Thoracic aorta (tissue), 2 donors: ENCODE results near the gene ZNF516. TPM values are rescaled to one million over a fixed set of nuclear protein-coding genes. Genes with fewer than 3 reads are reported as not detected.
A peak's percentile ranks its signal among the peaks of the same experiment; 100 is the strongest.

Source experiments
- ATAC-seq: fragments of 150-250 bp; one replicate; pipeline ENCODE4 v1.8.0; 2017; ENCODE audit warnings: low read depth; ENCODE audit not compliant: insufficient number of reproducible peaks, low FRiP score
- DNase-seq: peaks from one replicate; pipeline ENCODE4 v3.0.0-alpha.2; 2020; ENCODE audit warnings: low spot score
- H3K27ac ChIP-seq, 2 donors: fragments of 200-600 bp; sonication (generic); 1 replicate in 1 of 2; 2 replicates in 1 of 2; pipeline ENCODE4 v1.5.1; 2016; ENCODE audit warnings: mild to moderate bottlenecking in 2 of 2, moderate library complexity in 2 of 2
- H3K27me3 ChIP-seq: fragments of 200-600 bp; sonication (generic); replicated peaks from 2 replicates; pipeline ENCODE4 v1.6.0; 2016; ENCODE audit warnings: mild to moderate bottlenecking; ENCODE audit not compliant: insufficient read depth
- H3K36me3 ChIP-seq: fragments of 200-600 bp; sonication (generic); one replicate; pipeline ENCODE4 v1.5.1; 2016
- H3K4me1 ChIP-seq, 2 donors: fragments of 200-600 bp; sonication (generic); 1 replicate in 1 of 2; 2 replicates in 1 of 2; pipeline versions ENCODE4 v1.5.1 to v1.6.0; 2016; ENCODE audit warnings: low read depth in 2 of 2, mild to moderate bottlenecking in 1 of 2; ENCODE audit not compliant: control insufficient read depth in 1 of 2
- H3K4me3 ChIP-seq: fragments of 200-600 bp; sonication (generic); 2 replicates; pipeline ENCODE4 v1.5.1; 2016; ENCODE audit warnings: mild to moderate bottlenecking
- H3K9me3 ChIP-seq: fragments of 200-600 bp; sonication (generic); 2 replicates; pipeline ENCODE4 v1.5.1; 2016
- CTCF ChIP-seq: fragments of 200-600 bp; sonication (generic); IDR thresholded peaks from one replicate; pipeline ENCODE4 v1.5.1; 2019; ENCODE audit warnings: antibody characterized with exemption
- total RNA-seq, 2 donors: library from RNA; depleted of rRNA; stranded (reverse); fragments of >200 nt; gene quantifications; one replicate each; pipeline versions ENCODE4 v1.1.0 to v1.2.3, GENCODE V29; 2016

ZNF516 gene
- total RNA-seq, 2 donors from 2014 or later, result 19.5 to 19.8 TPM

GRCh38 chr18:76390452-76391035 is 104.5 kb downstream of the ZNF516 start:
- H3K27me3 ChIP-seq, result no peaks in the 10 kb centered on the region
- no peak overlapping the region for H3K4me3 ChIP-seq
- DNase-seq (no peak), ATAC-seq (no peak)
- no peak overlapping the region for H3K27ac ChIP-seq
- no peaks in the 10 kb centered on the region for H3K36me3 ChIP-seq
- H3K4me1 ChIP-seq, result peaks cover 0 to 21% of the 10 kb centered on the region in 2 donors
- TF ChIP-seq CTCF, result no peak
- H3K9me3 ChIP-seq, result no peaks in the 10 kb centered on the region

- ATAC-seq (peak; percentile 20), DNase-seq (no peak)
- H3K36me3 ChIP-seq, result no peaks in the 10 kb centered on the region
- H3K27ac ChIP-seq, result no peak overlapping the region
- H3K9me3 ChIP-seq, result no peaks in the 10 kb centered on the region
- no peak for TF ChIP-seq CTCF
- H3K4me3 ChIP-seq, result peak overlapping the region; percentile 28
- H3K4me1 ChIP-seq, result peaks cover 0 to 21% of the 10 kb centered on the region in 2 donors
- no peaks in the 10 kb centered on the region for H3K27me3 ChIP-seq
Measured at GRCh38 chr18:76389716-76390115, 105.3 kb downstream of the ZNF516 start.

- Histone ChIP-seq H3K9me3 (no peaks in the 10 kb centered on the region), H3K36me3 (no peaks in the 10 kb centered on the region), H3K27ac (no peak overlapping the region), H3K4me1 (peaks cover 0 to 21% of the 10 kb centered on the region in 2 donors), H3K4me3 (no peak overlapping the region), H3K27me3 (no peaks in the 10 kb centered on the region)
- DNase-seq (no peak), ATAC-seq (no peak)
- no peak for TF ChIP-seq CTCF
Measured at GRCh38 chr18:76388891-76389423, 106.1 kb downstream of the ZNF516 start.

- no peak overlapping the region for H3K4me3 ChIP-seq
- DNase-seq (no peak), ATAC-seq (no peak)
- peaks cover 0 to 21% of the 10 kb centered on the region in 2 donors for H3K4me1 ChIP-seq
- H3K9me3 ChIP-seq, result no peaks in the 10 kb centered on the region
- no peaks in the 10 kb centered on the region for H3K36me3 ChIP-seq
- no peak for TF ChIP-seq CTCF
- H3K27me3 ChIP-seq, result no peaks in the 10 kb centered on the region
- no peak overlapping the region for H3K27ac ChIP-seq
Measured at GRCh38 chr18:76388261-76388660, 106.8 kb downstream of the ZNF516 start.

- no peak for DNase-seq
- H3K4me1 ChIP-seq, result peaks cover 0 to 21% of the 10 kb centered on the region in 2 donors
- no peak for ATAC-seq
Measured at GRCh38 chr18:76387608-76388007, 107.4 kb downstream of the ZNF516 start.

More at GRCh38 chr18:76387608-76388007, 107.4 kb downstream of the ZNF516 start:
- Histone ChIP-seq H3K27me3 (no peaks in the 10 kb centered on the region), H3K27ac (no peak overlapping the region), H3K9me3 (no peaks in the 10 kb centered on the region), H3K4me3 (no peak overlapping the region), H3K36me3 (no peaks in the 10 kb centered on the region)
- no peak for TF ChIP-seq CTCF
